Osteoblast (primary cell): ENCODE data around the gene SOX5. TPM values are rescaled to one million over a fixed set of nuclear protein-coding genes. Genes with fewer than 3 reads are reported as not detected.
"Not testable (repeated sequence)": the region's sequence is repeated elsewhere in the genome, so short reads cannot be mapped to it uniquely, and the experiment has no call there.

Experiments used
- DNase-seq: peaks from one replicate; pipeline ENCODE4 v3.0.0; 2011; ENCODE audit warnings: low spot score, mixed read lengths; ENCODE audit not compliant: insufficient read length; ENCODE audit errors: missing footprints
- H2AFZ ChIP-seq: 2 replicates; pipeline ENCODE4 v1.6.0; 2011; ENCODE audit warnings: mild to moderate bottlenecking, low read length
- H3K27ac ChIP-seq: 2 replicates; pipeline ENCODE4 v1.5.1; 2011; ENCODE audit warnings: mild to moderate bottlenecking, low read depth, low read length, moderate library complexity
- H3K27me3 ChIP-seq: 2 replicates; pipeline ENCODE4 v1.6.0; 2012; ENCODE audit warnings: mild to moderate bottlenecking, control low read depth, inconsistent platforms, low read length, moderate library complexity; ENCODE audit not compliant: insufficient read depth
- H3K36me3 ChIP-seq: 2 replicates; pipeline ENCODE4 v1.5.1; 2011; ENCODE audit warnings: mild to moderate bottlenecking, low read length, control low read depth, moderate library complexity; ENCODE audit not compliant: insufficient read depth
- H3K4me1 ChIP-seq: 2 replicates; pipeline ENCODE4 v1.5.1; 2011; ENCODE audit warnings: mild to moderate bottlenecking, low read length, control low read depth, moderate library complexity; ENCODE audit not compliant: insufficient read depth
- H3K4me2 ChIP-seq: 2 replicates; pipeline ENCODE4 v1.6.0; 2011; ENCODE audit warnings: mild to moderate bottlenecking, low read length; ENCODE audit not compliant: insufficient read depth
- H3K4me3 ChIP-seq: fragments of 200-600 bp; sonication (generic); 3 replicates; pipeline ENCODE4 v1.5.1; 2012; ENCODE audit warnings: mild to moderate bottlenecking, low read length, inconsistent platforms; ENCODE audit not compliant: insufficient read depth
- H3K79me2 ChIP-seq: 2 replicates; pipeline ENCODE4 v1.6.0; 2012; ENCODE audit warnings: mild to moderate bottlenecking, low read length, control low read depth, inconsistent platforms; ENCODE audit not compliant: insufficient read depth
- H3K9me3 ChIP-seq: 2 replicates; pipeline ENCODE4 v1.5.1; 2011; ENCODE audit warnings: low read depth, low read length, control low read depth
- H4K20me1 ChIP-seq: 2 replicates; pipeline ENCODE4 v1.6.0; 2012; ENCODE audit warnings: mild to moderate bottlenecking, low read length, control low read depth; ENCODE audit not compliant: insufficient read depth
- total RNA-seq: library from RNA; depleted of rRNA; stranded (reverse); fragments of >200 nt; gene quantifications from 2 replicates; pipeline ENCODE4 v1.2.3, GENCODE V29; 2012
- TF ChIP-seq, protein P1 (sequence below): IDR thresholded peaks from 2 replicates; pipeline ENCODE4 v1.5.1; 2011; ENCODE audit warnings: mild to moderate bottlenecking, low read depth, low read length, moderate library complexity; ENCODE audit errors: extremely low read depth

SOX5 gene
- total RNA-seq, 1 donor: 5.1 TPM

GRCh38 chr12:23827353-23827752 is 122.1 kb downstream of the SOX5 start:
- Histone ChIP-seq H3K4me3 (no peak overlapping the region), H3K9me3 (no peaks in the 10 kb centered on the region), H2AFZ (no peak overlapping the region), H3K27me3 (no peaks in the 10 kb centered on the region), H3K4me1 (no peaks in the 10 kb centered on the region), H3K36me3 (no peaks in the 10 kb centered on the region), H4K20me1 (no peaks in the 10 kb centered on the region), H3K79me2 (no peaks in the 10 kb centered on the region), H3K4me2 (no peak overlapping the region), H3K27ac (no peak overlapping the region)
- no peak for DNase-seq
- TF ChIP-seq, protein P1, sequence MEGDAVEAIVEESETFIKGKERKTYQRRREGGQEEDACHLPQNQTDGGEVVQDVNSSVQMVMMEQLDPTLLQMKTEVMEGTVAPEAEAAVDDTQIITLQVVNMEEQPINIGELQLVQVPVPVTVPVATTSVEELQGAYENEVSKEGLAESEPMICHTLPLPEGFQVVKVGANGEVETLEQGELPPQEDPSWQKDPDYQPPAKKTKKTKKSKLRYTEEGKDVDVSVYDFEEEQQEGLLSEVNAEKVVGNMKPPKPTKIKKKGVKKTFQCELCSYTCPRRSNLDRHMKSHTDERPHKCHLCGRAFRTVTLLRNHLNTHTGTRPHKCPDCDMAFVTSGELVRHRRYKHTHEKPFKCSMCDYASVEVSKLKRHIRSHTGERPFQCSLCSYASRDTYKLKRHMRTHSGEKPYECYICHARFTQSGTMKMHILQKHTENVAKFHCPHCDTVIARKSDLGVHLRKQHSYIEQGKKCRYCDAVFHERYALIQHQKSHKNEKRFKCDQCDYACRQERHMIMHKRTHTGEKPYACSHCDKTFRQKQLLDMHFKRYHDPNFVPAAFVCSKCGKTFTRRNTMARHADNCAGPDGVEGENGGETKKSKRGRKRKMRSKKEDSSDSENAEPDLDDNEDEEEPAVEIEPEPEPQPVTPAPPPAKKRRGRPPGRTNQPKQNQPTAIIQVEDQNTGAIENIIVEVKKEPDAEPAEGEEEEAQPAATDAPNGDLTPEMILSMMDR: no peak

- not testable (repeated sequence) for H3K79me2 ChIP-seq, H4K20me1 ChIP-seq, H3K9me3 ChIP-seq, H3K27me3 ChIP-seq, H3K27ac ChIP-seq, H3K4me2 ChIP-seq, H3K36me3 ChIP-seq, H2AFZ ChIP-seq, H3K4me1 ChIP-seq, DNase-seq, H3K4me3 ChIP-seq
Measured at GRCh38 chr12:23825124-23825523, 124.3 kb downstream of the SOX5 start.

- H4K20me1 ChIP-seq: no peaks in the 10 kb centered on the region
- H3K4me3 ChIP-seq: no peak overlapping the region
- H3K79me2 ChIP-seq: no peaks in the 10 kb centered on the region
- no peak overlapping the region for H3K4me2 ChIP-seq
- TF ChIP-seq, protein P1: no peak
- DNase-seq: no peak
- no peaks in the 10 kb centered on the region for H3K4me1 ChIP-seq
- no peaks in the 10 kb centered on the region for H3K27me3 ChIP-seq
- H3K9me3 ChIP-seq: no peaks in the 10 kb centered on the region
- H2AFZ ChIP-seq: no peak overlapping the region
- H3K27ac ChIP-seq: no peak overlapping the region
- H3K36me3 ChIP-seq: no peaks in the 10 kb centered on the region
Measured at GRCh38 chr12:23824358-23824757, 125.1 kb downstream of the SOX5 start.

DNA sequence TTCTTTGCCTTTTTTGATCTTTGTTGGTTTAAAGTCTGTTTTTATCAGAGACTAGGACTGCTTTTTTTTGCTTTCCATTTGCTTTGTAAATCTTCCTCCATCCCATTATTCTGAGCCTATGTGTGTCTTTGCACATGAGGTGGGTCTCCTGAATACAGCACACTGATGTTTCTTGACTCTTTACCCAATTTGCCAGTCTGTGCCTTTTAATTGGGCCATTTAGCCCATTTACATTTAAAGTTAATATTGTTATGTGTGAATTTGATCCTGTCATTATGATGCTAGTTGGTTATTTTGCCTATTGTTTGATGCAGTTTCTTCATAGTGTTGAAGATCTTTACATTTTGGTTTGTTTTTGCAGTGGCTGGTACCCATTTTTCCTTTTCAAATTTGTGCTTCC is 126.6 kb downstream of the SOX5 start:
- H3K36me3 ChIP-seq, H3K4me2 ChIP-seq, DNase-seq, H2AFZ ChIP-seq, H4K20me1 ChIP-seq, H3K79me2 ChIP-seq, H3K4me3 ChIP-seq, H3K9me3 ChIP-seq, H3K4me1 ChIP-seq, H3K27me3 ChIP-seq, H3K27ac ChIP-seq: not testable (repeated sequence)

GRCh38 chr12:23817345-23817744 is 132.1 kb downstream of the SOX5 start:
- Histone ChIP-seq H3K79me2 (no peaks in the 10 kb centered on the region), H3K27ac (no peak overlapping the region), H3K4me2 (no peak overlapping the region), H2AFZ (no peak overlapping the region), H3K36me3 (no peaks in the 10 kb centered on the region), H4K20me1 (no peaks in the 10 kb centered on the region), H3K4me3 (no peak overlapping the region), H3K9me3 (no peaks in the 10 kb centered on the region), H3K27me3 (no peaks in the 10 kb centered on the region), H3K4me1 (no peaks in the 10 kb centered on the region)
- TF ChIP-seq, protein P1: no peak
- no peak for DNase-seq
